Measurements from ENCODE around the gene SLC9A9.

GRCh38 chr3:143258692-143259091, 589.6 kb downstream of the SLC9A9 start:
- TF ChIP-seq POLR2A (IDR thresholded peaks at IDR 0.05; ENCODE audit: low read length) (no peak), GATA1 (IDR thresholded peaks at IDR 0.05; ENCODE audit: low read depth, low read length) (no peak)
